Airway epithelial cell (primary cell): ENCODE results near the gene SLX1A. TPM values are rescaled to one million over a fixed set of nuclear protein-coding genes. Genes with fewer than 3 reads are reported as not detected.

Experiments
- total RNA-seq: library from RNA; depleted of rRNA; stranded (reverse); fragments of >200 nt; gene quantifications from 2 replicates; pipeline ENCODE4 v1.2.3, GENCODE V29; 2015

Gene SLX1A
- 38.1 and 64.8 TPM in 2 replicates for total RNA-seq

DNA sequence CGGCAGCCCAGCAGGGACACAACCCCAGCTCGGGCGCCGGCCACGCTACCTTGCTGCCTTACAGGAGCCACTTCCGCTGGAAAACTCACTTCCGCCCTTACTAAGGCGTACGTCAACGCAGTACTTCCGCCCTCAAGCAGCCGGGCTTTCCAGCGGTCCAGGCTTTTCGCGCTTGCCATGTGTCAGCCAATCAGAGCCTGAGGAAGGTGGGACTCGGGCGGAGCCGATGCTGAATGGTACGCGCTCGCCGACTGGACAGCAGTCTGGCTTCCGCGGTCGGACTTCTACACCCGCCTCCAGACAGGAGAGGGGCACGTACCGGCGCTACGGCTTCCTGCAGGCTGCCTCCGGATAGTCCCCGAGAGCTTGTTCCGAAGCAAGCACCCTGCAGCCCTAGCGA, at the start of gene SLX1A, which contains the start of gene BOLA2B:
TSS of gene SLX1A (plus strand) at position 261 of the 400 bp plus-strand sequence. CDS start 210 bp downstream, outside the sequence.
TSS of gene BOLA2B (minus strand) at position 52 of the 400 bp plus-strand sequence. CDS start 71 bp downstream, outside the sequence.

DNA sequence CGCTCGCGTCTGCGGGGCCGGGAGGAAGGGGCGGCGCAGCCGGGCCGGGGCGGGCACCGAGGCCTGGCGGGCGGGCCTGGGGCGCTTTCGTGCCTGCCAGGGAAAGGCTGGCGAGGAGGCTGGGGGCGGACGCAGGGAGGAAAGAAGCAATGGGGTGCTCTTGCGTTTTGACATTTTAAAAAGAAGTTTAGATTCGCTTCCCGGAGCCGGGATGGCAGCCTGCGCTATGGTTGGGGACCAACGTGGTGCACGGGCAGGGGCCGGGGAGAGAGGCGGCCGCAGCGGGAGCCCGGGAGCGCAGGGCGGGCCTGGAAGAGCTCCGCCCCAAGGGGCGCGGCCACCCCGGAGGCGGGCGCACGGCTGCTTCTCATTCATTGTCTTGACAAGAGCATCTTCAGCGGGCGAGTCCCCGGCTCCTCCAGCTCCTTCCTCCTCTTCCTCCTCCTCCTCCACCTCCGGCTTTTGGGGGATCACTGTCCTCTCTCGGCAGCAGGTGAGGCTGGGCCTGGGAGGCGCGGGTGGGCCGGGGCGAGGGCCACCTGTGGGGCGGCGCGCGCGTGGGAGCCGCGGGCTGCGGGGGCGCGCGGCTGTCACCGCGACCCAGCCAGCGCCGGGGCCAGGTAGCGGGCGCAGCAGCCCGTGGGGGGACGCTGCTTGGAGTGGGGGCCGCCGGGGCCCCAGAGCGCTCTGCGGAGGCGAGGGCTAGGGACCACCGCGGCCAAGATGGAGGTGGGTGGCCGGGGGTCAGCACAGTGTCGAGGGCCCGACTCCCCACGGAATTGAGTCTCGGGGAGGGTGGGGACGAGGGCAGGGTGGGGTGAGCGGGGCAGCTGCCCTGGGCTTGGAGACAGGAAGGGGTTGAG, 10.2 kb upstream of the SLX1A start, which contains the start of gene CORO1A:
TSS of gene CORO1A (plus strand) at position 370 of the 863 bp plus-strand sequence. CDS start 1,608 bp downstream, outside the sequence.

DNA sequence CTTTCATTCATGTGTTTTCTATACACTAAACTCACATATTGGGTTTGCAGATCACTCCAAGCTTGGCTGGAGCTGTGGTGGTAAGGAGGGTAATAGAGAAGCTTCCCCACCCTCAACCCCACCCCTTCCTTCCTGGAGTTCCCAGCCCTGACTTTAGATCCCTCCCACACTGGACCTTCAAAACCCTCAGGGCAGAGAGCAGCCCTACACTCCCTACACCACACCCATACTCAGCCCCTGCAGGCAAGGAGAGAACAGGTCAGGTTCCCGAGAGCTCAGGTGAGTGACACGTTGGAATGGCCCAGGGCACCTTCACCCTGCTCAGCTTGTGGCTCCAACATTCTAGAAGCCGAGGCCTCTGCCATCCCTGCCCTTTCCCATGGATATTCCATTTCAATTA, 5.4 kb downstream of the SLX1A start, which contains the start of gene SULT1A3:
TSS of gene SULT1A3 (plus strand) at position 207 of the 400 bp plus-strand sequence. CDS start 1,474 bp downstream, outside the sequence.

Other genes starting within 250 kb of the SLX1A start
- 86.8 and 109 TPM in 2 replicates for gene TMEM219, start 231.8 kb upstream of the SLX1A start, total RNA-seq
- gene TAOK2, start 220.0 kb upstream of the SLX1A start, total RNA-seq: 37.1 and 37.2 TPM in 2 replicates
- 7.5 and 8.9 TPM in 2 replicates for gene HIRIP3, start 198.3 kb upstream of the SLX1A start, total RNA-seq
- gene INO80E, start 197.6 kb upstream of the SLX1A start, total RNA-seq: 49.0 and 66.1 TPM in 2 replicates
- 0.71 TPM in 1 of 2 replicates, not detected in the other for gene DOC2A, start 182.8 kb upstream of the SLX1A start, total RNA-seq
- not detected in 2 replicates for gene C16orf92, start 170.7 kb upstream of the SLX1A start, total RNA-seq
- gene TLCD3B, start 162.6 kb upstream of the SLX1A start, total RNA-seq: 0.14 TPM in 1 of 2 replicates, not detected in the other
- 2,269 and 2,487 TPM in 2 replicates for gene ALDOA, start 128.1 kb upstream of the SLX1A start, total RNA-seq
- 87.6 and 119 TPM in 2 replicates for gene PPP4C, start 117.9 kb upstream of the SLX1A start, total RNA-seq
- gene TBX6, start 102.0 kb upstream of the SLX1A start, total RNA-seq: 1.2 and 3.3 TPM in 2 replicates
- gene YPEL3, start 97.7 kb upstream of the SLX1A start, total RNA-seq: 16.1 and 21.9 TPM in 2 replicates
- gene GDPD3, start 80.3 kb upstream of the SLX1A start, total RNA-seq: 4.4 and 7.9 TPM in 2 replicates
- 62.0 and 62.1 TPM in 2 replicates for gene MAPK3, start 70.7 kb upstream of the SLX1A start, total RNA-seq
- 16.2 and 18.6 TPM in 2 replicates for gene CORO1A, start 10.3 kb upstream of the SLX1A start, total RNA-seq
- 254 and 612 TPM in 2 replicates for gene BOLA2B, start 209 bp upstream of the SLX1A start, total RNA-seq
- 0.98 and 7.1 TPM in 2 replicates for gene SULT1A3, start 5.4 kb downstream of the SLX1A start, total RNA-seq
- 0.21 TPM in 1 of 2 replicates, not detected in the other for gene NPIPB13, start 54.6 kb downstream of the SLX1A start, total RNA-seq
- gene CD2BP2, start 161.4 kb downstream of the SLX1A start, total RNA-seq: 38.1 and 39.5 TPM in 2 replicates
- 35.3 and 37.5 TPM in 2 replicates for gene TBC1D10B, start 176.6 kb downstream of the SLX1A start, total RNA-seq
- gene MYL11, start 180.9 kb downstream of the SLX1A start, total RNA-seq: not detected in 2 replicates
- not detected in 2 replicates for gene SEPTIN1, start 188.7 kb downstream of the SLX1A start, total RNA-seq
- gene ZNF48, start 201.5 kb downstream of the SLX1A start, total RNA-seq: 8.3 and 9.5 TPM in 2 replicates
- gene ZNF771, start 213.7 kb downstream of the SLX1A start, total RNA-seq: 7.9 and 19.4 TPM in 2 replicates
- 48.1 and 55.7 TPM in 2 replicates for gene DCTPP1, start 236.2 kb downstream of the SLX1A start, total RNA-seq